Limb (tissue), 2 donors: ENCODE results near the gene LRR1.
"Not testable (repeated sequence)": the region's sequence is repeated elsewhere in the genome, so short reads cannot be mapped to it uniquely, and the experiment has no call there.

ENCODE experiments used
- DNase-seq, 2 donors: peaks; one replicate each; pipeline ENCODE4 v3.0.0-alpha.2; 2016; ENCODE audit errors: extremely low spot score in 2 of 2

Gene LRR1

GRCh38 chr14:49623941-49624839, 25.4 kb downstream of the LRR1 start:
- DNase-seq, result no peak

- DNase-seq, result peak; percentile 96 to 97
Observed at GRCh38 chr14:49633640-49634546, 35.2 kb downstream of the LRR1 start.

- peak; percentile 64 to 80 for DNase-seq
Observed at GRCh38 chr14:49634547-49635334, 36.0 kb downstream of the LRR1 start, which contains the start of gene DNAAF2. TSS of gene DNAAF2 (minus strand) at chr14:49635244. CDS start at chr14:49635149, 95 bp downstream.

- no peak for DNase-seq
Observed at GRCh38 chr14:49636866-49637265, 38.1 kb downstream of the LRR1 start.

GRCh38 chr14:49637534-49638078, 38.9 kb downstream of the LRR1 start:
- DNase-seq, result no peak

GRCh38 chr14:49640540-49641417, 42.0 kb downstream of the LRR1 start:
- DNase-seq, result no peak

GRCh38 chr14:49641697-49642129, 43.0 kb downstream of the LRR1 start:
- no peak for DNase-seq

- no peak for DNase-seq
Observed at GRCh38 chr14:49642163-49642562, 43.4 kb downstream of the LRR1 start.

GRCh38 chr14:49653508-49653907, 54.8 kb downstream of the LRR1 start:
- DNase-seq, result no peak

- DNase-seq, result no peak
Observed at GRCh38 chr14:49654511-49654910, 55.8 kb downstream of the LRR1 start.

- DNase-seq, result not testable (repeated sequence)
Observed at GRCh38 chr14:49657500-49657899, 58.8 kb downstream of the LRR1 start.

- no peak for DNase-seq
Observed at GRCh38 chr14:49659526-49660455, 61.1 kb downstream of the LRR1 start.
